Ascending aorta (tissue), 2 donors: ENCODE results near the gene MED6. TPM values are rescaled to one million over a fixed set of nuclear protein-coding genes. Genes with fewer than 3 reads are reported as not detected.

ENCODE experiments used
- DNase-seq, 2 donors: peaks; one replicate each; pipeline ENCODE4 v3.0.0-alpha.2; 2019; ENCODE audit warnings: low spot score in 2 of 2
- H3K27ac ChIP-seq, 2 donors: fragments of 200-600 bp; sonication (generic); one replicate each; pipeline ENCODE4 v1.5.1; 2016 to 2017; ENCODE audit warnings: mild to moderate bottlenecking in 1 of 2
- H3K27me3 ChIP-seq: fragments of 200-600 bp; sonication (generic); one replicate; pipeline ENCODE4 v1.5.1; 2017
- H3K36me3 ChIP-seq, 2 donors: fragments of 200-600 bp; sonication (generic); one replicate each; pipeline ENCODE4 v1.5.1; 2016
- H3K4me1 ChIP-seq, 2 donors: fragments of 200-600 bp; sonication (generic); one replicate each; pipeline ENCODE4 v1.5.1; 2016 to 2017; ENCODE audit warnings: mild to moderate bottlenecking in 1 of 2
- H3K4me3 ChIP-seq, 2 donors: fragments of 200-600 bp; sonication (generic); one replicate each; pipeline ENCODE4 v1.5.1; 2016 to 2017; ENCODE audit warnings: mild to moderate bottlenecking in 1 of 2
- H3K9me3 ChIP-seq, 2 donors: fragments of 200-600 bp; sonication (generic); one replicate each; pipeline ENCODE4 v1.5.1; 2016
- intact Hi-C: fragments of 100-400 bp; cut with DNase I; formaldehyde crosslinking; loops from one replicate; pipeline ENCODE4 v1.15.1; 2023
- total RNA-seq: library from RNA; depleted of rRNA; stranded (reverse); fragments of >200 nt; gene quantifications from one replicate; pipeline ENCODE4 v1.1.0, GENCODE V29; 2016
- TF ChIP-seq, protein P1 (sequence below), 3 experiments: fragments of 200-600 bp in 2 of 3; fragments of 450-650 bp in 1 of 3; sonication (generic) in 2 of 3; IDR thresholded peaks; one replicate each; pipeline ENCODE4 v1.5.1; 2016 to 2019; ENCODE audit warnings: antibody characterized with exemption in 3 of 3, mild to moderate bottlenecking in 1 of 3, moderate library complexity in 1 of 3

The MED6 gene
- total RNA-seq, 1 donor from 2014 or later: 38.0 TPM

DNA sequence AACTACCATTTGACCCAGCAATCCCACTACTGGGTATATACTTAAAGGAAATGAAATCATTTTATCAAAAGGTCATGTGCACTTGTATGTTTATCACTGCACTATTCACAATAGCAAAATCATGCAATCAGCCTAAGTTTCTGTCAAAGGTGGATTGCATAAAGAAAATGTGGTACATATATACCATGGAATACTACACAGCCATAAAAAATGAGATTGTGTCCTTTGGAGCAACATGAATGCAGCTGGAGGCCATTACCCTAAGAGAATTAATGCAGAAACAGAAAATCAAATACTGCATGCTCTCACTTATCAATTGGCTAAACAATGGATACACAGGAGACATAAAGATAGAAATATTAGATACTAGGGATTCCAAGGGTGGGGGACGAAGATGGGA is 27.4 kb downstream of the MED6 start:
- H3K27ac ChIP-seq: no peak overlapping the region
- H3K9me3 ChIP-seq: no peaks in the 10 kb centered on the region
- no peaks in the 10 kb centered on the region for H3K27me3 ChIP-seq
- TF ChIP-seq, protein P1, sequence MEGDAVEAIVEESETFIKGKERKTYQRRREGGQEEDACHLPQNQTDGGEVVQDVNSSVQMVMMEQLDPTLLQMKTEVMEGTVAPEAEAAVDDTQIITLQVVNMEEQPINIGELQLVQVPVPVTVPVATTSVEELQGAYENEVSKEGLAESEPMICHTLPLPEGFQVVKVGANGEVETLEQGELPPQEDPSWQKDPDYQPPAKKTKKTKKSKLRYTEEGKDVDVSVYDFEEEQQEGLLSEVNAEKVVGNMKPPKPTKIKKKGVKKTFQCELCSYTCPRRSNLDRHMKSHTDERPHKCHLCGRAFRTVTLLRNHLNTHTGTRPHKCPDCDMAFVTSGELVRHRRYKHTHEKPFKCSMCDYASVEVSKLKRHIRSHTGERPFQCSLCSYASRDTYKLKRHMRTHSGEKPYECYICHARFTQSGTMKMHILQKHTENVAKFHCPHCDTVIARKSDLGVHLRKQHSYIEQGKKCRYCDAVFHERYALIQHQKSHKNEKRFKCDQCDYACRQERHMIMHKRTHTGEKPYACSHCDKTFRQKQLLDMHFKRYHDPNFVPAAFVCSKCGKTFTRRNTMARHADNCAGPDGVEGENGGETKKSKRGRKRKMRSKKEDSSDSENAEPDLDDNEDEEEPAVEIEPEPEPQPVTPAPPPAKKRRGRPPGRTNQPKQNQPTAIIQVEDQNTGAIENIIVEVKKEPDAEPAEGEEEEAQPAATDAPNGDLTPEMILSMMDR (IDR thresholded peaks at IDR 0.05): no peak
- intact Hi-C loops: no loop called here
- H3K36me3 ChIP-seq: peaks cover 0 to 8% of the 10 kb centered on the region in 2 donors
- no peaks in the 10 kb centered on the region for H3K4me1 ChIP-seq
- DNase-seq: no peak
- no peak overlapping the region for H3K4me3 ChIP-seq

DNA sequence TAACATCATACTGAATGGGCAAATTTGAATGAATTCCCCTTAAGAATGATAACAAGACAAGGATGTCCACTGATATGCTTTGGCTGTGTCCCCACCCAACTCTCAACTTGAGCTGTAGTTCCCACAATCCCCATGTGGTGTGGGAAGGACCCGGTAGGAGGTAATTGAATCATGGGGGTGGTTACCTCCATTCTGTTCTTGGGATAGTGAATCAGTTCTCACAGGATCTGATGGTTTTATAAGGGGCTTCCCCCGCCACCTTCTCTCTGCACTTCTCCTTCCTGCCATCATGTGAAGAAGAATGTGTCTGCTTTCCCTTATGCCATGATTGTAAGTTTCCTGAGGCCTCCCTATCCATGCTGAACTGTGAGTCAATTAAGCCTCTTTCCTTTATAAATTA is 29.3 kb downstream of the MED6 start:
- Histone ChIP-seq H3K4me3 (no peak overlapping the region), H3K4me1 (no peaks in the 10 kb centered on the region), H3K36me3 (peaks cover 0 to 19% of the 10 kb centered on the region in 2 donors), H3K27ac (no peak overlapping the region), H3K27me3 (no peaks in the 10 kb centered on the region), H3K9me3 (no peaks in the 10 kb centered on the region)
- DNase-seq: no peak
- TF ChIP-seq, protein P1 (IDR thresholded peaks at IDR 0.05): no peak
- intact Hi-C loops: no loop called here

DNA sequence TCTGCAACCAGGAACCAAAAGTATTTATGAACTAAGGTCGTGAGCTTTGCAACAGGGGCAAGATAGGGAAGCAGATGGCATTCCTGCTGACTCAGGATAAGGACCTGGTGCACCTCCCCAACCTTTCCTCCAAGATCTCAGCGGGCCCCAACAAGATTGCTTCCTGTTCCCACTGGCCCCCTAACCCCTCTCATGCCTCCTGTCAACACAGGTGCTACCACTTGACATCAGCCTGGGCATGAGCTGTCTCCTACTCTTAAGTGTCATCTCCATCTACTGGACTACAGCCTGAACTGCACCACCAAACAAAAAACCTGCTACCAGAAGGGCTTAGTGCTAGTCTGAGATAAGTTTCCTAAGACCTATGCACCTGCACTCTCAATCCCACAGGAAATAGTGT is 32.7 kb downstream of the MED6 start:
- Histone ChIP-seq H3K4me1 (no peaks in the 10 kb centered on the region), H3K27ac (no peak overlapping the region), H3K27me3 (no peaks in the 10 kb centered on the region), H3K4me3 (no peak overlapping the region), H3K36me3 (peaks cover 2 to 44% of the 10 kb centered on the region in 2 donors), H3K9me3 (no peaks in the 10 kb centered on the region)
- no peak for DNase-seq
- intact Hi-C loops: no loop called here
- TF ChIP-seq, protein P1 (IDR thresholded peaks at IDR 0.05): no peak

DNA sequence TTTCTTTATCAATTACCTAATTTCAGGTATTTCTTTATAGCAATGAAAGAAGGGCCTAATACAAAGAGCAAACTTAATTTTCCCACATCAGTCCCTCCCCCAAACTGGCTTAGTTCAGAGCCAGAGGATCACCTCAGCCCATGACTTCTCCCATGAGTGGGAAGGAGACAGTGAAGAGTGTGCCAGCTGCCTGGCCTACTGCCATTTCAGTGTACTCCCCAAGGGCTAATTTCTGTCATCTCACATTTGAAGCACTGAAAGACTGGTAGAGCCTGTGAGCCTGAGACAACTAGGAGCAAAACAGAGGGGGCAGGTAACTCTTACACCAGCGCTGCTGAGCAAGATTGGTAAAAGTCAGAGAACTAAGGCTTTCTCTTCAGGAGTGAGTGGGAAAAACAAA is 36.6 kb downstream of the MED6 start:
- no peak for DNase-seq
- intact Hi-C loops: no loop called here
- Histone ChIP-seq H3K9me3 (no peaks in the 10 kb centered on the region), H3K4me3 (no peak overlapping the region), H3K36me3 (peaks cover 2 to 62% of the 10 kb centered on the region in 2 donors), H3K27me3 (no peaks in the 10 kb centered on the region), H3K27ac (no peak overlapping the region), H3K4me1 (no peaks in the 10 kb centered on the region)
- TF ChIP-seq, protein P1 (IDR thresholded peaks at IDR 0.05): no peak

DNA sequence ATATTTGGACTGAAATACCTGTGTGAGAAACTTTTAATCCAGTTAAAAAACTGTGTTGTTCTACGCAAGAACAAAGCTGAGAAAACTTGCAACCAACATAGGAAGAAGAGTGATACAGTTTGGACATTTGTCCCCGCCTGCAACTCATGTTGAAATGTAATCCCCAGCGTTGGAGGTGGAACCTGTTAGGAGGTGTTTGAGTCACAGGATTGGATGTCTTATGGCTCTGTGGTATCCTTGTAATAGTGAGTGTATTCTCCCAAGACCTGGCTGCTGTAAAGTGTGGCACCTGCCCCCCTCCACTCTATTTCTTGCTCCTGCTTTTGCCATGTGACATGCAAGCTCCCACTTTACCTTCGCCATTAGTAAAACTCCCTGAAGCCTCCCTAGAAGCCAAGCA is 37.0 kb downstream of the MED6 start:
- Histone ChIP-seq H3K9me3 (no peaks in the 10 kb centered on the region), H3K27ac (no peak overlapping the region), H3K27me3 (no peaks in the 10 kb centered on the region), H3K4me3 (no peak overlapping the region), H3K4me1 (no peaks in the 10 kb centered on the region), H3K36me3 (peaks cover 2 to 63% of the 10 kb centered on the region in 2 donors)
- no peak for DNase-seq
- intact Hi-C loops: no loop called here
- TF ChIP-seq, protein P1 (IDR thresholded peaks at IDR 0.05): no peak

DNA sequence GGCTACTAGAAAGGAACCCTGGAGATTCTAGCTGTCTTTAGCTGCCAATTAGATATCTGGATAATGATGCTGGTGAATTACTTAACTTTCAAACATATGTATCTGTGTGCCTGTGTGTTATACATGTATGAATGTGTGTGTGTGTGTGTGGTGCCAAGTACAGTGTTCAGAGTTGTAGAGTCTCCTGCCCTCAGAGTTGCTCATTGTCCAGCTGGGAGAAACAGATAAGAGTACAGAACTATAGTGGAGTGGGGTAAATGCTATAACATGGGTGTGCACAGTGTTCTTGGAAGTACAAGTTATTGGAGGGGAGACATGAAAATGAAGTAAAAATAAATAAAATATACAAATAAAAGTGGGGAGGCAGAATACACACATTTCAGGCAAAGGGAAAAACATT is 42.1 kb downstream of the MED6 start:
- no peaks in the 10 kb centered on the region for H3K27me3 ChIP-seq

More for the DNA sequence above, 42.1 kb downstream of the MED6 start:
- TF ChIP-seq, protein P1 (IDR thresholded peaks at IDR 0.05): no peak
- H3K4me3 ChIP-seq: no peak overlapping the region
- no peak for DNase-seq
- H3K9me3 ChIP-seq: no peaks in the 10 kb centered on the region
- no peak overlapping the region for H3K27ac ChIP-seq
- peaks cover 0 to 27% of the 10 kb centered on the region in 2 donors for H3K36me3 ChIP-seq
- no peaks in the 10 kb centered on the region for H3K4me1 ChIP-seq
- intact Hi-C loops: no loop called here
